Heart left ventricle (tissue), 16 donors: Measurements from ENCODE around the gene SIT1. TPM values are rescaled to one million over a fixed set of nuclear protein-coding genes. Genes with fewer than 3 reads are reported as not detected.
"Not testable (repeated sequence)": the region's sequence is repeated elsewhere in the genome, so short reads cannot be mapped to it uniquely, and the experiment has no call there.

Source experiments
- ATAC-seq, 4 donors: fragments of 200-7000 bp; cut with Tn5 transposase; one replicate each; pipeline ENCODE4 v1.9.1; 2020 to 2022; ENCODE audit warnings: moderate library complexity in 4 of 4, mild to moderate bottlenecking in 3 of 4, moderate number of reproducible peaks in 1 of 4
- DNase-seq, 5 donors: peaks; one replicate each; pipeline ENCODE4 v3.0.0-alpha.2; 2020
- H3K27ac ChIP-seq, 12 donors: fragments of 200-600 bp; sonication (generic) in 4 of 12; one replicate each; pipeline versions ENCODE4 v1.5.0 to v1.8.0; 2016 to 2022; ENCODE audit warnings: mild to moderate bottlenecking in 2 of 12
- H3K27me3 ChIP-seq, 9 donors: fragments of 200-600 bp; sonication (generic) in 2 of 9; one replicate each; pipeline versions ENCODE4 v1.5.1 to v1.8.0; 2016 to 2022; ENCODE audit warnings: mild to moderate bottlenecking in 3 of 9
- H3K36me3 ChIP-seq, 9 donors: fragments of 200-600 bp; sonication (generic) in 2 of 9; one replicate each; pipeline versions ENCODE4 v1.5.0 to v1.8.0; 2018 to 2022; ENCODE audit warnings: mild to moderate bottlenecking in 2 of 9
- H3K4me1 ChIP-seq, 12 donors: fragments of 200-600 bp; sonication (generic) in 4 of 12; one replicate each; pipeline versions ENCODE4 v1.5.0 to v1.8.0; 2016 to 2022; ENCODE audit warnings: mild to moderate bottlenecking in 3 of 12
- H3K4me3 ChIP-seq, 12 donors: fragments of 200-600 bp; sonication (generic) in 4 of 12; one replicate each; pipeline versions ENCODE4 v1.5.0 to v1.8.0; 2017 to 2022; ENCODE audit warnings: mild to moderate bottlenecking in 9 of 12, moderate library complexity in 4 of 12
- H3K9me3 ChIP-seq, 12 donors: fragments of 200-600 bp; sonication (generic) in 4 of 12; one replicate each; pipeline versions ENCODE4 v1.5.0 to v1.8.0; 2016 to 2022; ENCODE audit warnings: mild to moderate bottlenecking in 1 of 12
- CTCF ChIP-seq, 12 donors: fragments of 200-600 bp; sonication (generic) in 4 of 12; IDR thresholded peaks; one replicate each; pipeline versions ENCODE4 v1.5.0 to v1.8.0; 2018 to 2022; ENCODE audit warnings: antibody characterized with exemption in 12 of 12, mild to moderate bottlenecking in 5 of 12
- POLR2A ChIP-seq, 2 donors: fragments of 450-650 bp; IDR thresholded peaks; one replicate each; pipeline ENCODE4 v1.6.1; 2017; ENCODE audit warnings: antibody characterized with exemption in 2 of 2, mild to moderate bottlenecking in 2 of 2, moderate library complexity in 2 of 2
- WGBS, 4 donors: extraction: QIAGEN DNeasy Blood & Tissue Kit in 2 of 4; methylation state at CpG; one replicate each; pipeline versions ENCODE4 v1.1.5 to v1.1.7; 2013 to 2018; 5-methylcytosine and 5-hydroxymethylcytosine counted together
- intact Hi-C, 10 donors: fragments of 100-400 bp; cut with DNase I; formaldehyde crosslinking; loops; one replicate each; pipeline versions ENCODE4 v1.11.1 to v1.14.2; 2022
- polyA plus RNA-seq, 2 donors: library from polyadenylated mRNA; stranded (reverse); fragments of 200-250 nt; gene quantifications; one replicate each; pipeline ENCODE4 v1.2.3, GENCODE V29; 2013
- total RNA-seq, 9 donors: library from RNA; depleted of rRNA in 2 of 9; stranded (reverse); fragments of >200 nt in 2 of 9; fragmentation: NEBNext Ultra II Directional in 3 of 9; extraction: Animal tissue kit (Norgen Biotek cat#: 25700) in 3 of 9; gene quantifications; one replicate each; pipeline versions ENCODE4 v1.1.0 to v1.2.4, GENCODE V29; 2016 to 2023
- donor health status: ischemic (EF 13 %, LVEDD 7.1; RV severe dilation, severe dysfunction).
- donor health status: healthy with polysubstance abuse.
- donor health status: DM: no; HTN: yes; CAD: no.
- donor health status: DM: no; HTN: no; CAD: no.
- donor health status: ischemic (EF 25% LVEDD 6.9; RV normal size, moderate dysfunction).
- donor health status: ischemic (EF 25% LVEDD 5.7; RV mildly dilated, moderate dysfunction).
- donor health status: healthy.
- donor health status: DM: yes; HTN: yes; CAD: no.
- donor health status: ischemic (EF 35%, LVEDD 5.7; RV mildly dilated, moderate dysfunction).
- donor health status: nonischemic (EF 11% LVEDD 7.7; RV severe dilation, severe dysfunction).
- donor health status: DM: yes; HTN: yes; CAD: no.
- donor health status: PGD.
- donor health status: ischemic (EF 29% LVEDD 5.4; RV normal size, mild dysfunction).
- donor health status: nonischemic (EF 23%, LVEDD 6.1; RV moderate dilation, normal function).

SIT1 gene
- total and polyA plus RNA-seq, 11 donors, result 0.19 to 4.2 (median 0.51) TPM; not detected in 7

DNA sequence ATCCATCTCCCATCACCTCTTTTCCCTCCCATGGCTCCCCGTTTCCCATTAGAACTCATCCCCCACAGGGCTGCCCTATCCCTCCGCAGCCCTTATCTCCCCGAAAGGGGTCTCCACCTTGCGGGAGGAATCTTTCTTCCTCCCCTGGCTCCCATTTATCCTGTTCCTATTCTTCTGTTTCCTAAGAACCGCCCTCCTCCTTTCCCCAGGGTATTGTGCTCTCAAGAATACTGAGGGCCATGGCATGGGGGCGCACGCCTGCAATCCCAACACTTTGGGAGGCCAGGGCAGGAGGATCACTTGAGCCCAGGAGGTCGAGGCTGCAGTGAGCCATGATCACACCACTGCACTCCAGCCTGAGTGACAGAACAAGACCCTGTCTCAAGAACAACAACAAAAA is 33.2 kb downstream of the SIT1 start:
- Histone ChIP-seq H3K27me3 (peaks cover 0 to 18% (median 0%) of the 10 kb centered on the region in 9 donors), H3K4me1 (peaks cover 0 to 37% (median 4%) of the 10 kb centered on the region in 12 donors), H3K27ac (peak overlapping the region in 1 of 12 donors; percentile 54), H3K36me3 (no peaks in the 10 kb centered on the region), H3K9me3 (no peaks in the 10 kb centered on the region), H3K4me3 (peak overlapping the region in 9 of 12 donors; percentile 25 to 62 (median 47))
- intact Hi-C loops, result no loop called here
- 57 to 63% (median 61%) methylated on average over 8 of the region's 8 CpGs for WGBS, 4 donors
- TF ChIP-seq CTCF (IDR thresholded peaks at IDR 0.05), result no peak
- TF ChIP-seq POLR2A (IDR thresholded peaks at IDR 0.05), result no peak
- DNase-seq (no peak), ATAC-seq (no peak)

- intact Hi-C loops, result no loop called here
- H3K4me1 ChIP-seq, result peaks cover 0 to 37% (median 4%) of the 10 kb centered on the region in 12 donors
- H3K9me3 ChIP-seq, result no peaks in the 10 kb centered on the region
- H3K27ac ChIP-seq, result peak overlapping the region in 1 of 12 donors; percentile 54
- peak in 1 of 12 donors; percentile 15 for TF ChIP-seq CTCF (IDR thresholded peaks at IDR 0.05)
- no peak for TF ChIP-seq POLR2A (IDR thresholded peaks at IDR 0.05)
- DNase-seq (peak; percentile 72 to 87 (median 78)), ATAC-seq (peak; percentile 50 to 78 (median 64))
- peak overlapping the region; percentile 25 to 62 (median 45) for H3K4me3 ChIP-seq
- H3K27me3 ChIP-seq, result peaks cover 0 to 18% (median 0%) of the 10 kb centered on the region in 9 donors
- WGBS, 4 donors, result 7 to 13% (median 9%) methylated on average over 29 to 51 of the region's 51 CpGs
- no peaks in the 10 kb centered on the region for H3K36me3 ChIP-seq
Observed at GRCh38 chr9:35616681-35617459, 33.9 kb downstream of the SIT1 start.

DNA sequence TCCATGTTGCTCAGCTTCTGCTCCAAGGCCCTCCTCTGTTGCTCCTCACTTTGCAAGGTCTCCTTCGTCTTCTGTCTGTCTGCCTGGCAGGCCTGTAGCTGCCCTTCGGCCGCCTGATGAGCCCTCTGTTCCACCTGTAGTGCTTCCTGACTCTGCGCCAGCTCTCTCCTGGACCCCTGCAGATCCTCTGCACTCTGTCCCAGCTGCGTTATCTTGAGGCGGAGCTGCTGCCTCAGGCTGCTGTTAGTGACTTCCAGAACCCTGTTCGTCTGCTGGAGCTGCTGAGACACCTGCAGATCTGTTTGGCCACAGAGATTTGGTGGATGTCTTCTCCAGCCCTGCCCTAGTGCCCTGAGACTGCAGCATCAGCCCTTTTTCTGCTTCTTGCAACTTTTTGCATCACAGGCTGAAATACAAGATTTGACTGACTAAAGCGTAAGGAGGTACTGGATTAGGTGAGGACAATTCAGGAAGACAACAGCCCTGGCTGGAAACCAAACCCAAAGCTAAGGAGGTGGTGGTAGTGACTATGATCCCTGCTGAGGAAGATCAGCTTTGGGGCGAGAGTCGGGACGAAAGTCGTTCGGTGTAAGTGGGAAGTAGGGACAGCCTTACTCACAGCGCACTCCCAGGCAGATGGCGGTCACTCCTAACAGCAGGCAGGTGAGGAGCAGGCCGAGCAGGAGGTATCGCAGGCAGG is 34.6 kb downstream of the SIT1 start:
- H3K27ac ChIP-seq, result no peak overlapping the region
- ATAC-seq (no peak), DNase-seq (no peak)
- H3K4me1 ChIP-seq, result peaks cover 0 to 37% (median 4%) of the 10 kb centered on the region in 12 donors
- intact Hi-C loops, result no loop called here
- H3K9me3 ChIP-seq, result no peaks in the 10 kb centered on the region
- peaks cover 0 to 18% (median 0%) of the 10 kb centered on the region in 9 donors for H3K27me3 ChIP-seq
- H3K36me3 ChIP-seq, result no peaks in the 10 kb centered on the region
- 70 to 76% (median 71%) methylated on average over 17 of the region's 17 CpGs for WGBS, 4 donors
- peak overlapping the region in 1 of 12 donors; percentile 62 for H3K4me3 ChIP-seq
- TF ChIP-seq CTCF (IDR thresholded peaks at IDR 0.05) (no peak), POLR2A (IDR thresholded peaks at IDR 0.05) (no peak)

DNA sequence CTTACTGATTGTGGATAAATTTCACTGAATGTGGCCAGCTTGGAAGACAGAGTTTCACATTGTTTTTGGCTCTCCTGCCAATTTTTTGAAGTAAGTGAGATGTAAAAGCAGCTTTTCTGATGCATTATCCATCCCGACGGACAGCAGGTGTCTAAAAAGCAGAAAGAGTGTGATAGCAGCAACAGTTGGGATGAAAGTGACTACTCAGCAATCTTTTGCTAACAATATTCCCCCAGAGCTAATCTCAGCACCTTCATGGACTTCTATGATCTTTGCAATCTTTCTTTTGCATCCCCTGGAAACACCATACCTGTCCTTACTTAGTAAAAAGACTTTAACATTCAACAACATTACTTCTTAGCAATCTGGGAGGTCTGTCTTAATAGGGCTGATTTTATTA is 37.9 kb downstream of the SIT1 start:
- Histone ChIP-seq H3K36me3 (peaks cover 0 to 26% (median 22%) of the 10 kb centered on the region in 9 donors), H3K27me3 (peaks cover 0 to 17% (median 0%) of the 10 kb centered on the region in 9 donors), H3K4me1 (peaks cover 0 to 16% (median 4%) of the 10 kb centered on the region in 12 donors), H3K4me3 (no peak overlapping the region), H3K27ac (no peak overlapping the region), H3K9me3 (no peaks in the 10 kb centered on the region)
- TF ChIP-seq POLR2A (IDR thresholded peaks at IDR 0.05) (no peak), CTCF (IDR thresholded peaks at IDR 0.05) (no peak)
- ATAC-seq, result no peak
- intact Hi-C loops, result no loop called here
- WGBS, 4 donors, result 74 to 93% (median 90%) methylated on average over 2 of the region's 2 CpGs
- DNase-seq, result no peak

DNA sequence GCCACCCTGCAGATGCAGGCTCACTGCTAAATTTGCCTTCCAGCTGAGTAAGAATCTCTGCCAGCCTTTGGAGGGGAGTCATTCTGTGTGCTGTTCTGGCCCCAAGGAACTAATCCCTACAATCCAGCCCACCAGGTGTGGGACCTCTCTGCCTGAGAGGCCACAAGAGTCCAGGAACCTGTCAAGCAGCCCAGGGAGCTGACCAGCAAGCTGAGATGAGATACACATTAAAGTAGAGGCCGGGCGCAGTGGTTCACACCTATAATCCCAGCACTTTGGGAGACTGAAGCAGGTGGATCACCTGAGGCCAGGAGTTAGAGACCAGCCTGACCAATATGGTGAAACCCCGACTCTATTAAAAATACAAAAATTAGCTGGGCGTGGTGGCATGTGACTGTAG is 38.7 kb downstream of the SIT1 start:
- H3K4me3 ChIP-seq, H3K27ac ChIP-seq, H3K27me3 ChIP-seq, H3K9me3 ChIP-seq, intact Hi-C loops, ATAC-seq, DNase-seq: not testable (repeated sequence)
- WGBS, 4 donors, result 88 to 96% (median 95%) methylated on average over 4 of the region's 4 CpGs
- Histone ChIP-seq H3K4me1 (peaks cover 0 to 10% (median 1%) of the 10 kb centered on the region in 12 donors), H3K36me3 (peaks cover 0 to 34% (median 28%) of the 10 kb centered on the region in 9 donors)
